C4-2B (cell line): Measurements from ENCODE around the gene CTIF.

ENCODE experiments used
- CTCF ChIP-seq: fragments of 450-650 bp; conservative IDR thresholded peaks from 2 replicates; pipeline ENCODE4 v1.5.1; 2017; ENCODE audit warnings: mild to moderate bottlenecking
- ZFX ChIP-seq: fragments of 450-650 bp; IDR thresholded peaks from 2 replicates; pipeline ENCODE4 v1.6.1; 2017

DNA sequence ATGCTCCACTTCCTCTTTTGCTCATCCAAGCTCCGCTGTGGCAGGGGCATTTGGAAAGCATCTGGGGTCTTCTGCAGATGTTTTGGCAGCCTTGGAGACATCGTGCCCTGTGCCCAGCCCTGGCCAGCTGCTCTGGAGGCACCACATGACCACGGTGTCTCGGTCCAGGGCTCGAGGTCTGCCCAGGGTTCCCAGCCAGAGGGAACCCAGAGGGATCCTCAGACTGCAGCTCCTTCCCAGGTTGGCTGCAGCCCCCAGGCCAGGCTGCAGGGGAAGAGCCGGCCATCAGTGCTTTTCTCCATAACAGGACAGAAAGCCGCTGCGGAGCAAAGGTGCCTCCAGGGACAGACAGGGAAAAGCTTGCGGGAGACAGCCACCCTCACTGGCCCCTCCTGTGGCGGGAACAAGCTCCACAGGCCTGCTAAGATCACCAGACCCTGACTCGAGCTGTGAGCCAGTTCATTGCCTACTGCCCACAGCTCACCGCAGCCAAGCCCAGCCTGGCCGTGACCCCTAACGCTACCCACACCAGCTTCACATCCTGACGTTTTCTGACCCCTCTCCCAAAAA, 337.2 kb downstream of the CTIF start:
- TF ChIP-seq CTCF (no peak), ZFX (no peak)
